Calu3 (cell line): ENCODE data around the gene ADAM15. TPM values are rescaled to one million over a fixed set of nuclear protein-coding genes. Genes with fewer than 3 reads are reported as not detected.

Experiments
- BruUV-seq: library from RNA; stranded (reverse); fragments of 400-500 nt; replicated peaks from 2 replicates; lab custom pipeline; 2021; lab: Mats Ljungman, UMichigan
- CTCF ChIA-PET: fragments of 300-600 bp; sonication (Branson Sonifier 250); formaldehyde crosslinking; loops from one replicate; lab custom pipeline; 2022; ENCODE audit warnings: antibody characterized with exemption; lab: Charles Lee
- DNase-seq: peaks from one replicate; pipeline ENCODE4 v3.0.0; 2022
- H3K27ac Mint-ChIP-seq: one replicate; pipeline ENCODE4 v1.8.0; 2022; ENCODE audit warnings: mixed read lengths; ENCODE audit not compliant: unreplicated experiment
- H3K27me3 Mint-ChIP-seq: one replicate; pipeline ENCODE4 v1.8.0; 2022; ENCODE audit warnings: mixed read lengths; ENCODE audit not compliant: unreplicated experiment
- H3K36me3 Mint-ChIP-seq: one replicate; pipeline ENCODE4 v1.8.0; 2022; ENCODE audit warnings: mild to moderate bottlenecking, moderate library complexity, mixed read lengths; ENCODE audit not compliant: insufficient read depth, unreplicated experiment
- H3K4me1 Mint-ChIP-seq: one replicate; pipeline ENCODE4 v1.8.0; 2022; ENCODE audit warnings: mild to moderate bottlenecking, low read depth, mixed read lengths; ENCODE audit not compliant: unreplicated experiment
- H3K4me3 Mint-ChIP-seq: one replicate; pipeline ENCODE4 v1.8.0; 2022; ENCODE audit warnings: mild to moderate bottlenecking, low read depth, moderate library complexity, mixed read lengths; ENCODE audit not compliant: unreplicated experiment
- H3K9me3 Mint-ChIP-seq: one replicate; pipeline ENCODE4 v1.8.0; 2022; ENCODE audit warnings: low read depth, mixed read lengths; ENCODE audit not compliant: unreplicated experiment
- CTCF ChIP-seq: fragments of 200-600 bp; IDR thresholded peaks from one replicate; pipeline ENCODE4 v1.8.0; 2022; ENCODE audit warnings: antibody characterized with exemption; ENCODE audit not compliant: unreplicated experiment
- intact Hi-C: fragments of 100-400 bp; cut with micrococcal nuclease; formaldehyde crosslinking; loops from one replicate; pipeline ENCODE4 v1.10.0; 2022; ENCODE audit not compliant: unreplicated experiment
- total RNA-seq: library from RNA; stranded (reverse); gene quantifications from 2 replicates; pipeline ENCODE4 v1.2.3, GENCODE V29; 2022

ADAM15 gene
- total RNA-seq, 1 experiment from 2014 or later: 99.1 TPM

- intact Hi-C loops: no loop called here
- Mint-ChIP-seq H3K4me3 (no peak overlapping the region), H3K27me3 (peaks cover 33% of the 10 kb centered on the region), H3K27ac (no peak overlapping the region), H3K9me3 (no peaks in the 10 kb centered on the region), H3K36me3 (no peaks in the 10 kb centered on the region), H3K4me1 (peaks cover 11% of the 10 kb centered on the region)
- no peak for DNase-seq
- no TSS peak for BruUV-seq
- CTCF ChIA-PET: interaction anchor here (0.6 kb wide), 1 partner anchor 17 kb away, joined by 5 read pairs; no protein-coding TSS in a partner anchor
- TF ChIP-seq CTCF: no peak
Observed at GRCh38 chr1:155030243-155030795, 20.8 kb upstream of the ADAM15 start.

- intact Hi-C loops: no loop called here
- CTCF ChIA-PET: no interaction called here
- no TSS peak for BruUV-seq
- Mint-ChIP-seq H3K4me3 (no peak overlapping the region), H3K27me3 (peaks cover 35% of the 10 kb centered on the region), H3K9me3 (no peaks in the 10 kb centered on the region), H3K4me1 (peaks cover 5% of the 10 kb centered on the region), H3K27ac (no peak overlapping the region), H3K36me3 (no peaks in the 10 kb centered on the region)
- no peak for DNase-seq
- TF ChIP-seq CTCF: no peak
Observed at GRCh38 chr1:155030899-155031298, 20.2 kb upstream of the ADAM15 start.

- CTCF ChIA-PET: no interaction called here
- Mint-ChIP-seq H3K9me3 (no peaks in the 10 kb centered on the region), H3K4me3 (no peak overlapping the region), H3K4me1 (peaks cover 2% of the 10 kb centered on the region), H3K36me3 (no peaks in the 10 kb centered on the region), H3K27me3 (peaks cover 35% of the 10 kb centered on the region), H3K27ac (no peak overlapping the region)
- intact Hi-C loops: no loop called here
- no peak for DNase-seq
- BruUV-seq: no TSS peak
- no peak for TF ChIP-seq CTCF
Observed at GRCh38 chr1:155032886-155033285, 18.2 kb upstream of the ADAM15 start.

- H3K4me1 Mint-ChIP-seq: peaks cover 9% of the 10 kb centered on the region
- DNase-seq: no peak
- H3K4me3 Mint-ChIP-seq: no peak within 1 kb of the TSS
- H3K36me3 Mint-ChIP-seq: no peaks in the 10 kb centered on the region
- no TSS peak for BruUV-seq
- H3K27me3 Mint-ChIP-seq: peaks cover 32% of the 10 kb centered on the region
- CTCF ChIA-PET: interaction anchor here (1.9 kb wide), 1 partner anchor 17 kb away, joined by 5 read pairs; the partner anchor contains the start of gene ADAM15
- no peak within 1 kb of the TSS for H3K27ac Mint-ChIP-seq
- intact Hi-C loops: no loop called here
- no peaks in the 10 kb centered on the region for H3K9me3 Mint-ChIP-seq
- no peak for TF ChIP-seq CTCF
Observed at GRCh38 chr1:155033524-155033923, 17.6 kb upstream of the ADAM15 start, which contains the start of the genes DCST1 and DCST2. Gene DCST1, plus strand, starts transcription at chr1:155033824. Its CDS starts 213 bp downstream, at chr1:155034037. Gene DCST2, minus strand, starts transcription at chr1:155033781. Its CDS starts 80 bp downstream, at chr1:155033701.
